Measurements from ENCODE around the gene RRAS.
A peak's percentile ranks its signal among the peaks of the same experiment; 100 is the strongest.

The RRAS gene

DNA sequence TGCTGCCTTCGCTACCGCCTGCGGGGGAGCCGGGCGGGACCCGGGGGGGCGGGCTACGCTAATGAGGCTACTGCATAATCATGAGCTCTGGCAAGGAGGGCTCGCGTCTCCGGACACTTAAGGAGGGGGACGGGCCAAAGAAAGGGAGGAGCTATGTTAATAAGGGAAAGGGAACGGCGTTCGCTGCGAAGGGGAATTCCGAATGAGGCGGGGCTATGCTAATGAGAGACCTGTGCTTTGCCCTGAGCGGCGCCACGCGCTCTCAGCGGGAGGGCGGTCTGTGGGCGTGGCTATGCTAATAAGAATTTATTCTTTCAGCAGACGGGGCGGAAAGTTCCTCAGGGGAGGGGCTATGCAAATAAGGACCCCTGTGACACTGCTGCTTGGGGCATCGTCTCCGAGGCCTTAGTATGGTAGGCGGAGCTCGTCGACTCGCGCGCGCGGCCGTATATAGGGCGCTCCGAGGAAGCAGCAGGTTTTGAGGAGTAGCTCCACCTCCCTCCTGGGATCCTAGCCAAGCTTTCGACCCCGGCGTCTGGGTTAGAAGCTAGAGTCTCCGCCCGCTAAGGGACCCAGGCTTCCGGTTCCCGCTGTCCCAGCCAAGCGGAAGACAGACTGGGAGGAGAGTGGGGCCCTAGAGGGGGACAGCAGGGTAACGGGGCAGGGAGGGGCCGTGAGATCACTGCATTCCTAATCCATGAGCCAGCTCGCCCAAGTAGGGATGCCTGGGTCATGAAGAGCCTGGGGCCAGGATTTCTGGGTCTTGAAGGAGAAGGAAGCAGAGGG, at the start of gene RRAS:
TSS of gene RRAS (minus strand) at position 31 of the 786 bp plus-strand sequence. CDS start 45 bp downstream, outside the sequence.
- peak; percentile 100 for DNase-seq

- no peak for DNase-seq
These were observed 49.5 kb upstream of the RRAS start, which contains the start of gene ADM5 for GRCh38 chr19:49689133-49690078. TSS of gene ADM5 (plus strand) at chr19:49689594. CDS start at chr19:49689838, 244 bp downstream.

- no peak for DNase-seq
These were observed 48.7 kb upstream of the RRAS start for GRCh38 chr19:49688531-49689132.

- DNase-seq = no peak
These were observed 47.8 kb upstream of the RRAS start for GRCh38 chr19:49687566-49688316.

- no peak for DNase-seq
These were observed 47.2 kb upstream of the RRAS start for GRCh38 chr19:49687150-49687549.

GRCh38 chr19:49686503-49687088, 46.7 kb upstream of the RRAS start:
- DNase-seq = no peak

- DNase-seq = no peak
These were observed 45.9 kb upstream of the RRAS start for GRCh38 chr19:49685845-49686332.

GRCh38 chr19:49684983-49685553, 45.1 kb upstream of the RRAS start:
- DNase-seq = no peak

GRCh38 chr19:49684251-49684982, 44.5 kb upstream of the RRAS start:
- no peak for DNase-seq

DNA sequence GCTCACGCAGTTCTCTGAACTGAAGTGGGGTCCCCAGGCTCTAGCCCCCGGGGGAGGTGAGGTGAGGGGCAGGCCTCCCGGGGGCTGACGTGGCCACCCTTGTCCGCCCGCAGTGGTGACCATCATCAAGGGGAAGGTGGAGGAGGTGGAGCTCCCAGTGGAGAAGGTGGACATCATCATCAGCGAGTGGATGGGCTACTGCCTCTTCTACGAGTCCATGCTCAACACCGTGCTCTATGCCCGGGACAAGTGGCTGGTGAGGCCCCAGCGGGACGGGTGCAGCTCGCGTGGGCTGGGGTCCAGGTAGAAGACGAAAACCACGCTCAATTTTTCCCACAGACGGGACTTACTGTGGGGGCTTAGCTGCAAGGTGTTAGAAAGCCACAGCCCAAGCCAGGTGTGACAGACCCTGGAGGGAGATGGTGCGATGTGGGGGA, 43.9 kb upstream of the RRAS start:
- DNase-seq = no peak

DNA sequence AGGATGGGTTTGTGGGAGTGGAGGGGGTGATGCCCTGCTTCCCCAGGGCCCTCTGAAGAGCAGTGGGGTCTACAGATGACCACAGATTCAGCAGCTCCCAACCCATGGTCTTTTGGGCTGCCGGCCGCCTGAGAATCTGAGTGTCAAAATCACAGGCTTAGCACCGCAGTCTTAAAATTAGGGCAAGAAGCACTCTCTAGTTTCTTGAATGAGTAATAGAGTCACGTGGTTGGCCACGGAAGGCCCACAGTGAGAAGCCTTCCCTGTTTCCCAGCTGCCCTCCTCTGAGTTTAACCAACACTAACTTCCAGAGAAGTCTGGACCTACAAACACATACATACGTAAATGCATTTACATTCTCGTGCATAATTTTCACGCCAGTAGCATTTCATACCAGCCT, 42.3 kb upstream of the RRAS start:
- DNase-seq = no peak

DNA sequence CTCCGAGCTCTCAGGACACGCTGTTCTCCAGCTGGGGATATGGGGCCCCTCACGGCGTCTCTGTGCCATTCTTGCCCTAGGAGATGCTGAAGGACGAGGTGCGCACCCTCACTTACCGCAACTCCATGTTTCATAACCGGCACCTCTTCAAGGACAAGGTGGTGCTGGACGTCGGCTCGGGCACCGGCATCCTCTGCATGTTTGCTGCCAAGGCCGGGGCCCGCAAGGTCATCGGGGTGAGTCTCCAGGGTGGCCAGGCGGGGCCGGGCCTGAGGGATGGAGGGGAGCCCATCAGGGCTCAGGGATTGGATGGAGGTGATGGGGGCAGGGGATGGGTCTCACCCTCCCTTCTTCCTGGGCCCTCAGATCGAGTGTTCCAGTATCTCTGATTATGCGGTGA, 41.9 kb upstream of the RRAS start:
- DNase-seq = no peak

DNA sequence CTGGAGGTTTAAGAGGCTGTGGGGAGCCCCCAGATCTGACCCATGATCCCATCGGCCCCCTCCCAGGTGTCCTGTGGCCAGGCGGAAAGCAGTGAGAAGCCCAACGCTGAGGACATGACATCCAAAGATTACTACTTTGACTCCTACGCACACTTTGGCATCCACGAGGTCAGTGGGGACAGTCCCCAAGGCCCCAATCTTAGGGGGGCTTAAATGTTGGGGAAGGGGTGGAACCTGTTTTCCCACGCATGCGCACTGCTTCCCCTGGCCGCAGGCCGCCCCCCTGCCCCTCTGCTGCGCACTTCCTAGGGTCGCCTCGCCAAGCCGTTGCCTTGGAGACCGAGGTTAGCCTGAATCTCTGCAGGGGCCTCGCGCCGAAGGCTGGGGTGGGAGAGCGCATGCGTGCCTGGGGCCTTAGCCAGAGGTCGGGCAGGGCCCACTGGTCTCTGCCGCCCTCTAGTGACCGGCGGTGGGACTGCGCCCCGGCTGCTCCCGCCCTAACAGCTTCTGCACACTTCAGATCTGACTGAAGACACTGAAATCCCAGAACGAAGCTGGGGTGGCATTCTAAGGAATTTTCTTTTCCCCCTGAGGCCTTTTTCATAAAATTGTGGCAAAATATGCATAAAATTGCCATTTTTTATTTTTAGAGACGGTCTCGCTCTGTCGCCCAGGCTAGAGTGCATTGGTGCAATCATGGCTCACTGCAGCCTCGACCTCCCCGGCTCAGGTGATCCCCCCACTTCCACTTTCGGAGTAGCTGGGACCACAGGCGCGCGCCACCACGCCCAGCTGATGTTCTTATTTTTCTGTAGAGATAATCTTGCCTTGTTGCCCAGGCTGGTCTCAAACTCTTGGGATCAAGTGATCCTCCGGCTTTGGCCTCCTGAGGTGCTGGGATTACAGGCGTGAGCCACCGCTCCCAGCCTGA, 40.7 kb upstream of the RRAS start:
- peak; percentile 49 for DNase-seq

DNA sequence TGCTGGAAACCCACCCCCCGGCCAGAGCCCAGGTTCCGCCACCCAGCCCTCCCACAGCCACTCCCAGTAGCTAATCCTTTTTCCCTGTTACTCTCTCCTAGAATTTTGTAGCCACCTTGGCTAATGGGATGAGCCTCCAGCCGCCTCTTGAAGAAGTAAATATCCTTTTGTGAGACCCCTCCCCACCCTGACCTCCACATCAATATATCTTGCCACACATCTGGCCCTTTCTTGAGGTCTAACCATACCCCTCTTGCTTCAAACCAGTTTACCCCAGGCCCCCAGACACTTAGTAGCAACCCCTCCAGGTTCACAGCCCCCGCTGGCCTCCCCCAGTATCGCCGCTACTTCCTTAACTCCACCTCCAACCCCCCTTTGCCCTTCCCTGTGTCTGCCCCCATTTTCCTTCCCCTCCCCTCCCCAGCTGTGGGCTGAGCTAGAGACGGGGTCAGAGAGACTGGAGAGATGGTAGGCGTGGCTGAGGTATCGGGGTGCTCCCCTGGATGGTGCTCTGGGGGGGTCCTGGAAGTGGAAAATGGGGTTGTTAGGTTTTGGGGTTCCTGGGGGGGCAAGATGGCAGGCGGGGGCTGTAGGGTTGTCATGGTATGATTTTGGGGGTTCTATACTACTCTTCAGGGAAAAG, 39.9 kb upstream of the RRAS start:
- DNase-seq = no peak

- DNase-seq = no peak
These were observed 39.2 kb upstream of the RRAS start for GRCh38 chr19:49678985-49679770.

DNA sequence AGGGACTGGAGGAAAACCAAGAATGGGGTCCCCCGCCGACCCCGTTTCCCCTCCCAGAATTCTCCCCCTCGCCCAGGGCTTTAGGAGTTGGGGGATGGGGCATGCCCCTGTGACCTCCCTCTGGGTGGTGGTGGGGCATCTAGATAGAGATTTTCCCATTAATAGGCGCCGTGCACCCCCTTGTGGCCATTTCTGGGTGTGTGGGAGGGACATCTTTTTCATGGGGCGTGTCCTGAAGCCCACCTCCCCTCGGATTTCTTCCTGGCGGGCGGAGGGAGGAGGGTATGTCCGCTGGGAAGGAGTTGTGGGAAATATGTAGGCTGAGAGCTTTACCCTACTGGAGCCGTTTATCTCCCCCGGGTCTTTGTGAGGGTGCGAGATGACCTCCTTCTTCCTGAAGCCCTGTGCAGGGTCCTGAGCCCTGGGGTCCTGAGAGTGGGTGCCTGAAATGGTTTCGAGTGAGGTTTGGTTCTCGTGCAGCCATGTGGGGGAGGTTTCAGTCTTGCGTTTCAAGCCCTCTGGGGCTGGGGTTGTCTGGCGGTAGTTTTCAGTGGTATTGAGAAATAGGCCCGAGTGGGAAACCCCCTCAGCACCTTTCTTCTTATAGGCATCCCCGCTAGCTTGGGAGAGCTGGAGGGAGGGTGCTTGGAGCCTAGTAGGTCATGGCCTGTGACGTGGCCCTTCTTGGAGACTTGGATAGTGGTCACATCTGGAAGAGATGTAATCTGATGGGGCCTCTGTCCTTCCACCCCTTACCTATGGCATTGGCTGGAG, 38.1 kb upstream of the RRAS start:
- no peak for DNase-seq

GRCh38 chr19:49677231-49677900, 37.4 kb upstream of the RRAS start, which contains the start of gene PRMT1:
TSS of gene PRMT1 (plus strand) at chr19:49677271. CDS start at chr19:49677281, 10 bp downstream.
- DNase-seq = no peak

All from amniotic stem cell (primary cell).